HUES48 (cell line): ENCODE measurements around the gene CNN1.
A peak's percentile ranks its signal among the peaks of the same experiment; 100 is the strongest.

Experiments
- H3K27ac ChIP-seq: one replicate; pipeline ENCODE4 v1.7.0; 2013; ENCODE audit warnings: low read depth, low read length, inconsistent platforms
- H3K27me3 ChIP-seq: 2 replicates; pipeline ENCODE4 v1.6.1; 2013; ENCODE audit warnings: mild to moderate bottlenecking, low read length; ENCODE audit not compliant: control insufficient read depth, insufficient read depth
- H3K36me3 ChIP-seq: 2 replicates; pipeline ENCODE4 v1.6.1; 2013; ENCODE audit warnings: low read length; ENCODE audit not compliant: control insufficient read depth, insufficient read depth
- H3K4me1 ChIP-seq: 2 replicates; pipeline ENCODE4 v1.6.1; 2013; ENCODE audit warnings: mild to moderate bottlenecking, low read length; ENCODE audit not compliant: control insufficient read depth, insufficient read depth
- H3K4me3 ChIP-seq: 2 replicates; pipeline ENCODE4 v1.5.1; 2013; ENCODE audit warnings: mild to moderate bottlenecking, low read depth, low read length
- H3K9ac ChIP-seq: 2 replicates; pipeline ENCODE4 v1.6.1; 2013; ENCODE audit warnings: mild to moderate bottlenecking, low read depth, low read length, moderate library complexity
- H3K9me3 ChIP-seq: 2 replicates; pipeline ENCODE4 v1.6.1; 2013; ENCODE audit warnings: low read length; ENCODE audit not compliant: control insufficient read depth, insufficient read depth

Gene CNN1

DNA sequence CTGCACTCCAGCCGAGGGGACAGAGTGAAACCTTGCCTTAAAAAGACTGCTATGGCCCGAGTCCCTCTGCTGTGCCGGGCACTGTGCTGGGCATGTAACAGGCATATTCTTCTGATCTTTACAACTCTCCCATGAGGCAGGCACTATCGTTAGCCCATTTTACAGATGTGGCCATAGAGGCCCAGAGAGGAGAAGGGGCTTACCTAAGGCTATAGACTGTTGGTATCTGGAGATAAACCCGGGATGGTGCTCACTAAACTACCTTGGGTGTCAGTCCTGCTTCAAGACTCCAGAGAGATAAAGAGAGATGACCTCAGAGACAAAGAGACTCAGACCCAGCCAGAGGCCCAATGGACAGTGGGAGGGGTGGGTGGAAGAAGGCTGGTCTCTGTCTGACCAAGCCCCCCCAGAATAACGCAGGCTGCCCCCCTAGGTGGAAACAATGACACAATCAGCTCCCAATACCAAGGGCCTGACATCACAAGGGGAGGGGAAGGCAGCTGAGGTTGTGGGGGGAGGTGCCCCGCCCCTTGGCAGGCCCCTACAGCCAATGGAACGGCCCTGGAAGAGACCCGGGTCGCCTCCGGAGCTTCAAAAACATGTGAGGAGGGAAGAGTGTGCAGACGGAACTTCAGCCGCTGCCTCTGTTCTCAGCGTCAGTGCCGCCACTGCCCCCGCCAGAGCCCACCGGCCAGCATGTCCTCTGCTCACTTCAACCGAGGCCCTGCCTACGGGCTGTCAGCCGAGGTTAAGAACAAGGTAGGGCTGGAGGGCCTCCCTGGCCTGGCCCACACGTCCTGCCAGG lies at the start of gene CNN1:
TSS of gene CNN1 (plus strand) at position 620 of the 805 bp plus-strand sequence. CDS start at position 697, 77 bp downstream.
- H3K9ac ChIP-seq = peak within 1 kb of the TSS; percentile 75
- no peaks in the 10 kb centered on the region for H3K9me3 ChIP-seq
- H3K4me1 ChIP-seq = peaks cover 14% of the 10 kb centered on the region
- H3K4me3 ChIP-seq = peak within 1 kb of the TSS; percentile 62
- no peaks in the 10 kb centered on the region; the same call in 1 of the 2 replicates for H3K27me3 ChIP-seq
- peak within 1 kb of the TSS; percentile 94 for H3K27ac ChIP-seq
- no peaks in the 10 kb centered on the region for H3K36me3 ChIP-seq

DNA sequence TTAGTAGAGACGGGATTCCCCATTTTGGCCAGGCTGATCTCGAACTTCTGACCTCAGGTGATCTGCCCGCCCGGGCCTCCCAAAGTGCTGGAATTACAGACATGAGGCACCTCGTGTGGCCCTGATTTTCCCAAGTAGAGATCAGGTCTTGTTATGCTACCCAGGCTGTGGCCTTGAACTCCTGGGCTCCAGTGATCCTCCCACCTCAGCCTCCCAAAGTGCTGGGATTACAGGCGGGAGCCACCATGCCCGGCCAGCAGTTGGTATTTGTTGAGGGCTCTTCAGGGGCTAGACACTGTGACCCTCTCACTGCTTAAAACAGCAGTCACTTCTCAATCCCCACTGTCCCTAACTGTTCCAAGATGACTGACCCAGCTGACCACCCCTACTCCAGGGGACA lies 49.3 kb upstream of the CNN1 start:
- Histone ChIP-seq H3K27me3 (no peaks in the 10 kb centered on the region), H3K36me3 (no peaks in the 10 kb centered on the region), H3K4me1 (no peaks in the 10 kb centered on the region), H3K9ac (no peak overlapping the region), H3K4me3 (no peak overlapping the region), H3K27ac (no peak overlapping the region), H3K9me3 (no peaks in the 10 kb centered on the region)

- H3K9me3 ChIP-seq = no peaks in the 10 kb centered on the region
- H3K27me3 ChIP-seq = no peaks in the 10 kb centered on the region
- H3K4me1 ChIP-seq = no peaks in the 10 kb centered on the region
- H3K4me3 ChIP-seq = no peak overlapping the region
- H3K27ac ChIP-seq = no peak overlapping the region
- no peak overlapping the region for H3K9ac ChIP-seq
- H3K36me3 ChIP-seq = peaks cover 11% of the 10 kb centered on the region; the same call in 1 of the 2 replicates
Measured at GRCh38 chr19:11494634-11495285, 43.9 kb upstream of the CNN1 start.

- Histone ChIP-seq H3K27ac (no peak overlapping the region), H3K9ac (no peak overlapping the region), H3K27me3 (no peaks in the 10 kb centered on the region), H3K4me1 (no peaks in the 10 kb centered on the region), H3K4me3 (no peak overlapping the region), H3K36me3 (peaks cover 11% of the 10 kb centered on the region; the same call in 1 of the 2 replicates), H3K9me3 (no peaks in the 10 kb centered on the region)
Measured at GRCh38 chr19:11495481-11495880, 43.2 kb upstream of the CNN1 start.

GRCh38 chr19:11495885-11496284 lies 42.8 kb upstream of the CNN1 start:
- peaks cover 11% of the 10 kb centered on the region; the same call in 1 of the 2 replicates for H3K36me3 ChIP-seq
- no peaks in the 10 kb centered on the region for H3K27me3 ChIP-seq
- H3K4me1 ChIP-seq = no peaks in the 10 kb centered on the region
- H3K4me3 ChIP-seq = no peak overlapping the region
- H3K9me3 ChIP-seq = no peaks in the 10 kb centered on the region
- no peak overlapping the region for H3K9ac ChIP-seq
- no peak overlapping the region for H3K27ac ChIP-seq

- Histone ChIP-seq H3K27me3 (no peaks in the 10 kb centered on the region), H3K4me3 (no peak overlapping the region), H3K9me3 (no peaks in the 10 kb centered on the region), H3K27ac (no peak overlapping the region), H3K9ac (no peak overlapping the region), H3K36me3 (peaks cover 11% of the 10 kb centered on the region; the same call in 1 of the 2 replicates), H3K4me1 (no peaks in the 10 kb centered on the region)
Measured at GRCh38 chr19:11496391-11497163, 42.1 kb upstream of the CNN1 start.

- no peak overlapping the region for H3K9ac ChIP-seq
- no peak overlapping the region for H3K4me3 ChIP-seq
- no peaks in the 10 kb centered on the region for H3K27me3 ChIP-seq
- H3K27ac ChIP-seq = no peak overlapping the region
- peaks cover 11% of the 10 kb centered on the region; the same call in 1 of the 2 replicates for H3K36me3 ChIP-seq
- no peaks in the 10 kb centered on the region; the same call in 1 of the 2 replicates for H3K4me1 ChIP-seq
- no peaks in the 10 kb centered on the region for H3K9me3 ChIP-seq
Measured at GRCh38 chr19:11499220-11499726, 39.4 kb upstream of the CNN1 start.

GRCh38 chr19:11499890-11500420 lies 38.7 kb upstream of the CNN1 start:
- H3K27me3 ChIP-seq = no peaks in the 10 kb centered on the region
- H3K4me3 ChIP-seq = no peak overlapping the region
- no peaks in the 10 kb centered on the region for H3K9me3 ChIP-seq
- H3K36me3 ChIP-seq = peaks cover 11% of the 10 kb centered on the region; the same call in 1 of the 2 replicates
- peaks cover 6% of the 10 kb centered on the region for H3K4me1 ChIP-seq
- no peak overlapping the region for H3K9ac ChIP-seq
- H3K27ac ChIP-seq = no peak overlapping the region

DNA sequence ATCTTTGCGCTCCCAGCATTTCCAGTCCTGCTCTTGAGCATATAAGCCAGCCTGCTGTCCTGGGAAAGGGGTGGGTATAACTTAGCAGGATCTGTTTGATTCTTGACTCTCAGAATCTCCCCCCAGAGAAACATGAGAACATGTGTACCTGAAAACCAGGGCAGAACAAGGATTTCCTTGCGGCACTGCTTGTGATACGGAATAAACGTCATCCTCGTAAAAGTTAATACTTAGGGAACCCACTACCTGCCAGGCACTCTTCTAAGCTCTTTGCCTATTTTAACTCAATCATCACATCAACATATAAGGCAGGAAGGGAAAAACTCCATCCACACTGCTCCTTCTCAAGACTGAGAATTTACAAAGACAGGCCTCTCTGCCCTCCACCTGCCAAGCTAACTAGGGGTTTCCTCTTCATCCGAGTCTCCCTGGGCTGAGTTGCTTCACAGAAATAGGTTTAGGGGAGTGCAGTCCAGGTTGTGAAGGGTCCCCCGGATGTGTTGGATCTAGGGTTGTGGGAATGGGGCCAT lies 34.1 kb upstream of the CNN1 start:
- Histone ChIP-seq H3K4me1 (peaks cover 10% of the 10 kb centered on the region), H3K27ac (peak overlapping the region; percentile 48), H3K4me3 (peak overlapping the region; percentile 83), H3K27me3 (no peaks in the 10 kb centered on the region), H3K9ac (peak overlapping the region; percentile 44; the same call in 1 of the 2 replicates), H3K9me3 (no peaks in the 10 kb centered on the region), H3K36me3 (0 out of 2 replicates have a peak, but pooled peaks cover 3% of the 10 kb centered on the region)

- Histone ChIP-seq H3K27me3 (no peaks in the 10 kb centered on the region), H3K9me3 (no peaks in the 10 kb centered on the region), H3K9ac (peak overlapping the region; percentile 90), H3K36me3 (0 out of 2 replicates have a peak, but pooled peaks cover 3% of the 10 kb centered on the region), H3K4me1 (peaks cover 10% of the 10 kb centered on the region), H3K4me3 (peak overlapping the region; percentile 83), H3K27ac (peak overlapping the region; percentile 95)
Measured at GRCh38 chr19:11505032-11505503, 33.6 kb upstream of the CNN1 start.
